ENCODE measurements around the gene NR1D2.
"Not testable (repeated sequence)": the region's sequence is repeated elsewhere in the genome, so short reads cannot be mapped to it uniquely, and the experiment has no call there.

NR1D2 gene

GRCh38 chr3:23944861-23945662, at the start of gene NR1D2:
Gene NR1D2 (plus strand): TSS chr3:23945286. CDS start chr3:23945579, 293 bp downstream.
- peak; percentile 84 for DNase-seq

GRCh38 chr3:23900744-23901143, 44.3 kb upstream of the NR1D2 start:
- DNase-seq = peak; percentile 62

GRCh38 chr3:23904545-23904944, 40.5 kb upstream of the NR1D2 start:
- DNase-seq = no peak

- no peak for DNase-seq
These were observed 35.7 kb upstream of the NR1D2 start for GRCh38 chr3:23909341-23909740.

GRCh38 chr3:23911397-23911796, 33.7 kb upstream of the NR1D2 start:
- no peak for DNase-seq

- DNase-seq = not testable (repeated sequence)
These were observed 32.8 kb upstream of the NR1D2 start for GRCh38 chr3:23912335-23912734.

- no peak for DNase-seq
These were observed 31.9 kb upstream of the NR1D2 start for GRCh38 chr3:23913182-23913581.

- no peak for DNase-seq
These were observed 31.0 kb upstream of the NR1D2 start for GRCh38 chr3:23913873-23914743.

- DNase-seq = no peak
These were observed 29.5 kb upstream of the NR1D2 start for GRCh38 chr3:23915537-23916108.

GRCh38 chr3:23916152-23916885, 28.8 kb upstream of the NR1D2 start:
- DNase-seq = peak; percentile 23

GRCh38 chr3:23916886-23917678, 28.0 kb upstream of the NR1D2 start, which contains the start of the genes NKIRAS1 and RPL15:
Gene NKIRAS1 (minus strand): TSS chr3:23916990. CDS start chr3:23910904, 6,086 bp downstream.
Gene RPL15 (plus strand): TSS chr3:23917132. CDS start chr3:23917860, 728 bp downstream.
- DNase-seq = peak; percentile 98

GRCh38 chr3:23917679-23918303, 27.3 kb upstream of the NR1D2 start:
- DNase-seq = peak; percentile 59

GRCh38 chr3:23918331-23918730, 26.8 kb upstream of the NR1D2 start:
- not testable (repeated sequence) for DNase-seq

- DNase-seq = no peak
These were observed 25.5 kb upstream of the NR1D2 start for GRCh38 chr3:23919628-23920027.

GRCh38 chr3:23920151-23920655, 24.9 kb upstream of the NR1D2 start:
- no peak for DNase-seq

- peak; percentile 8 for DNase-seq
These were observed 24.0 kb upstream of the NR1D2 start for GRCh38 chr3:23921052-23921511.

- no peak for DNase-seq
These were observed 21.3 kb upstream of the NR1D2 start for GRCh38 chr3:23923786-23924185.

- no peak for DNase-seq
These were observed 18.8 kb upstream of the NR1D2 start for GRCh38 chr3:23926246-23926645.

- DNase-seq = peak; percentile 32
These were observed 18.4 kb upstream of the NR1D2 start for GRCh38 chr3:23926736-23927135.

- DNase-seq = no peak
These were observed 16.6 kb upstream of the NR1D2 start for GRCh38 chr3:23928524-23928923.

- DNase-seq = no peak
These were observed 13.5 kb upstream of the NR1D2 start for GRCh38 chr3:23931597-23931996.
